Measurements from ENCODE around the gene NAGK. TPM values are rescaled to one million over a fixed set of nuclear protein-coding genes. Genes with fewer than 3 reads are reported as not detected.

The NAGK gene
- total RNA-seq, 1 experiment from 2014 or later: 58.9 TPM

GRCh38 chr2:71126957-71127356, 58.5 kb downstream of the NAGK start (continued):
- TF ChIP-seq AFF4 (CRISPR knock-in tag; IDR thresholded peaks at IDR 0.05; ENCODE audit: borderline replicate concordance): no peak

Other genes with a start within 250 kb of the NAGK start
- not detected in 3 replicates for gene CLEC4F, start 248.0 kb upstream of the NAGK start, total RNA-seq (2021)
- gene CD207, start 232.8 kb upstream of the NAGK start, total RNA-seq (2021): not detected in 3 replicates
- gene VAX2, start 168.1 kb upstream of the NAGK start, total RNA-seq (2021): not detected in 3 replicates
- not detected in 3 replicates for gene ATP6V1B1, start 132.7 kb upstream of the NAGK start, total RNA-seq (2021)
- 0.39 to 0.81 TPM (median 0.80 TPM) in 3 replicates for gene ANKRD53, start 90.0 kb upstream of the NAGK start, total RNA-seq (2021)
- gene TEX261, start 73.8 kb upstream of the NAGK start, total RNA-seq (2021): 15.2 to 18.3 TPM (median 17.0 TPM) in 3 replicates
- gene MCEE, start 61.6 kb downstream of the NAGK start, total RNA-seq (2021): 17.2 to 19.1 TPM (median 18.7 TPM) in 3 replicates
- gene MPHOSPH10, start 62.0 kb downstream of the NAGK start, total RNA-seq (2021): 27.8 to 36.6 TPM (median 31.4 TPM) in 3 replicates
- gene PAIP2B, start 158.5 kb downstream of the NAGK start, total RNA-seq (2021): 19.3 to 22.4 TPM (median 22.2 TPM) in 3 replicates